Muscle layer of duodenum (tissue), 2 donors: ENCODE results near the gene COL1A2.

Experiments used
- H3K27ac ChIP-seq: one replicate; pipeline ENCODE4 v1.7.0; 2013; ENCODE audit warnings: mild to moderate bottlenecking, low read length
- H3K27me3 ChIP-seq: one replicate; pipeline ENCODE4 v1.7.0; 2013; ENCODE audit warnings: low read depth, mild to moderate bottlenecking, control low read depth, low read length
- H3K36me3 ChIP-seq, 2 donors: one replicate each; pipeline ENCODE4 v1.7.0; 2013; ENCODE audit warnings: low read length in 2 of 2, control low read depth in 1 of 2, mild to moderate bottlenecking in 1 of 2; ENCODE audit not compliant: insufficient read depth in 2 of 2, control insufficient read depth in 1 of 2
- H3K4me1 ChIP-seq, 2 donors: one replicate each; pipeline ENCODE4 v1.7.0; 2013; ENCODE audit warnings: low read length in 2 of 2, mild to moderate bottlenecking in 2 of 2, control low read depth in 1 of 2, moderate library complexity in 1 of 2; ENCODE audit not compliant: insufficient read depth in 2 of 2, control insufficient read depth in 1 of 2
- H3K4me3 ChIP-seq, 2 donors: one replicate each; pipeline ENCODE4 v1.7.0; 2013; ENCODE audit warnings: low read length in 2 of 2, low read depth in 1 of 2, mild to moderate bottlenecking in 1 of 2
- H3K9me3 ChIP-seq, 2 donors: one replicate each; pipeline ENCODE4 v1.7.0; 2013; ENCODE audit warnings: low read length in 2 of 2, control low read depth in 1 of 2, mild to moderate bottlenecking in 1 of 2; ENCODE audit not compliant: control insufficient read depth in 1 of 2
- donor health status: healthy.

COL1A2 gene

GRCh38 chr7:94422827-94423460 is 28.2 kb downstream of the COL1A2 start:
- H3K9me3 ChIP-seq, result no peaks in the 10 kb centered on the region
- H3K27ac ChIP-seq, result no peak overlapping the region
- no peaks in the 10 kb centered on the region for H3K27me3 ChIP-seq
- H3K36me3 ChIP-seq, result peaks cover 63 to 98% of the 10 kb centered on the region in 2 donors
- no peaks in the 10 kb centered on the region for H3K4me1 ChIP-seq
- no peak overlapping the region for H3K4me3 ChIP-seq

GRCh38 chr7:94423863-94424735 is 29.4 kb downstream of the COL1A2 start:
- no peaks in the 10 kb centered on the region for H3K27me3 ChIP-seq
- H3K27ac ChIP-seq, result peak overlapping the region; percentile 58
- no peaks in the 10 kb centered on the region for H3K9me3 ChIP-seq
- H3K4me1 ChIP-seq, result no peaks in the 10 kb centered on the region
- H3K36me3 ChIP-seq, result peaks cover 65 to 100% of the 10 kb centered on the region in 2 donors
- H3K4me3 ChIP-seq, result no peak overlapping the region

- Histone ChIP-seq H3K4me3 (no peak overlapping the region), H3K27me3 (no peaks in the 10 kb centered on the region), H3K4me1 (no peaks in the 10 kb centered on the region), H3K27ac (no peak overlapping the region), H3K9me3 (no peaks in the 10 kb centered on the region), H3K36me3 (peaks cover 56 to 92% of the 10 kb centered on the region in 2 donors)
Observed at GRCh38 chr7:94425546-94425945, 30.9 kb downstream of the COL1A2 start.

- Histone ChIP-seq H3K9me3 (no peaks in the 10 kb centered on the region), H3K27ac (no peak overlapping the region), H3K27me3 (no peaks in the 10 kb centered on the region), H3K36me3 (peaks cover 53 to 76% of the 10 kb centered on the region in 2 donors), H3K4me3 (no peak overlapping the region), H3K4me1 (no peaks in the 10 kb centered on the region)
Observed at GRCh38 chr7:94426980-94427875, 32.5 kb downstream of the COL1A2 start.

GRCh38 chr7:94429153-94429552 is 34.5 kb downstream of the COL1A2 start:
- Histone ChIP-seq H3K36me3 (peaks cover 41 to 57% of the 10 kb centered on the region in 2 donors), H3K4me3 (no peak overlapping the region), H3K4me1 (no peaks in the 10 kb centered on the region), H3K27me3 (no peaks in the 10 kb centered on the region), H3K27ac (no peak overlapping the region), H3K9me3 (no peaks in the 10 kb centered on the region)

- H3K9me3 ChIP-seq, result no peaks in the 10 kb centered on the region
- H3K27ac ChIP-seq, result no peak overlapping the region
- peaks cover 21 to 36% of the 10 kb centered on the region in 2 donors for H3K36me3 ChIP-seq
- no peaks in the 10 kb centered on the region for H3K4me1 ChIP-seq
- H3K4me3 ChIP-seq, result no peak overlapping the region
- H3K27me3 ChIP-seq, result no peaks in the 10 kb centered on the region
Observed at GRCh38 chr7:94431176-94431575, 36.5 kb downstream of the COL1A2 start.

- Histone ChIP-seq H3K4me1 (no peaks in the 10 kb centered on the region), H3K4me3 (no peak overlapping the region), H3K27ac (no peak overlapping the region), H3K9me3 (no peaks in the 10 kb centered on the region), H3K27me3 (no peaks in the 10 kb centered on the region), H3K36me3 (peaks cover 20 to 31% of the 10 kb centered on the region in 2 donors)
Observed at GRCh38 chr7:94431619-94432280, 37.1 kb downstream of the COL1A2 start.

GRCh38 chr7:94432281-94432670 is 37.6 kb downstream of the COL1A2 start:
- Histone ChIP-seq H3K27ac (no peak overlapping the region), H3K27me3 (no peaks in the 10 kb centered on the region), H3K9me3 (no peaks in the 10 kb centered on the region), H3K4me1 (no peaks in the 10 kb centered on the region), H3K36me3 (peaks cover 19 to 26% of the 10 kb centered on the region in 2 donors), H3K4me3 (no peak overlapping the region)

GRCh38 chr7:94432817-94433216 is 38.1 kb downstream of the COL1A2 start:
- Histone ChIP-seq H3K27me3 (no peaks in the 10 kb centered on the region), H3K9me3 (no peaks in the 10 kb centered on the region), H3K36me3 (peaks cover 15 to 20% of the 10 kb centered on the region in 2 donors), H3K27ac (no peak overlapping the region), H3K4me3 (no peak overlapping the region), H3K4me1 (no peaks in the 10 kb centered on the region)

- H3K9me3 ChIP-seq, result no peaks in the 10 kb centered on the region
- no peak overlapping the region for H3K4me3 ChIP-seq
- H3K36me3 ChIP-seq, result peaks cover 14 to 16% of the 10 kb centered on the region in 2 donors
- no peaks in the 10 kb centered on the region for H3K4me1 ChIP-seq
- no peaks in the 10 kb centered on the region for H3K27me3 ChIP-seq
- no peak overlapping the region for H3K27ac ChIP-seq
Observed at GRCh38 chr7:94433224-94433623, 38.5 kb downstream of the COL1A2 start.
